GM12873 (cell line): Measurements from ENCODE around the gene TOMT.

Experiments used
- TF ChIP-seq, protein P1 (sequence below): IDR thresholded peaks from 2 replicates; pipeline ENCODE4 v1.5.1; 2012; ENCODE audit warnings: low read depth, mild to moderate bottlenecking, moderate library complexity, low read length, control low read depth; ENCODE audit not compliant: insufficient read depth; ENCODE audit errors: missing control alignments

The TOMT gene

DNA sequence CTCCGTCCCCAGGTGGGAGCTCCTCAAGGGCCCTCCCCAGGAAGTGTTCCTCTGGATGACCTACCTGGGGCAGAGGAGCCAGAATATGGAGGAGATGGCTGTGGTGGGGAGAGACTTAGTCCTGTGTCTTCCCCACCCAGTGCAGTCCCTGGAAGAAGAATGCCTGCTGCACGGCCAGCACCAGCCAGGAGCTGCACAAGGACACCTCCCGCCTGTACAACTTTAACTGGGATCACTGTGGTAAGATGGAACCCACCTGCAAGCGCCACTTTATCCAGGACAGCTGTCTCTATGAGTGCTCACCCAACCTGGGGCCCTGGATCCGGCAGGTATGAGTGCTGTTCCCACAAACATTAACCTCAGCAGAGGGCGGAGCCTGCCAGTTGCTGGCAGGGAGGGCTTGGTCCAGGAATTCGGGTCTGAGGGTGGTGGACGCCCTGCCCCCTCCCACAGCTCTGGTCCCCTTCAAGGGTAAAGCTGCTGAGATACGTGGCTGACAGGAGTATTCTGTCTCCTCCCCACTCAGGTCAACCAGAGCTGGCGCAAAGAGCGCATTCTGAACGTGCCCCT is 33.2 kb downstream of the TOMT start:
- TF ChIP-seq, protein P1, sequence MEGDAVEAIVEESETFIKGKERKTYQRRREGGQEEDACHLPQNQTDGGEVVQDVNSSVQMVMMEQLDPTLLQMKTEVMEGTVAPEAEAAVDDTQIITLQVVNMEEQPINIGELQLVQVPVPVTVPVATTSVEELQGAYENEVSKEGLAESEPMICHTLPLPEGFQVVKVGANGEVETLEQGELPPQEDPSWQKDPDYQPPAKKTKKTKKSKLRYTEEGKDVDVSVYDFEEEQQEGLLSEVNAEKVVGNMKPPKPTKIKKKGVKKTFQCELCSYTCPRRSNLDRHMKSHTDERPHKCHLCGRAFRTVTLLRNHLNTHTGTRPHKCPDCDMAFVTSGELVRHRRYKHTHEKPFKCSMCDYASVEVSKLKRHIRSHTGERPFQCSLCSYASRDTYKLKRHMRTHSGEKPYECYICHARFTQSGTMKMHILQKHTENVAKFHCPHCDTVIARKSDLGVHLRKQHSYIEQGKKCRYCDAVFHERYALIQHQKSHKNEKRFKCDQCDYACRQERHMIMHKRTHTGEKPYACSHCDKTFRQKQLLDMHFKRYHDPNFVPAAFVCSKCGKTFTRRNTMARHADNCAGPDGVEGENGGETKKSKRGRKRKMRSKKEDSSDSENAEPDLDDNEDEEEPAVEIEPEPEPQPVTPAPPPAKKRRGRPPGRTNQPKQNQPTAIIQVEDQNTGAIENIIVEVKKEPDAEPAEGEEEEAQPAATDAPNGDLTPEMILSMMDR: no peak

DNA sequence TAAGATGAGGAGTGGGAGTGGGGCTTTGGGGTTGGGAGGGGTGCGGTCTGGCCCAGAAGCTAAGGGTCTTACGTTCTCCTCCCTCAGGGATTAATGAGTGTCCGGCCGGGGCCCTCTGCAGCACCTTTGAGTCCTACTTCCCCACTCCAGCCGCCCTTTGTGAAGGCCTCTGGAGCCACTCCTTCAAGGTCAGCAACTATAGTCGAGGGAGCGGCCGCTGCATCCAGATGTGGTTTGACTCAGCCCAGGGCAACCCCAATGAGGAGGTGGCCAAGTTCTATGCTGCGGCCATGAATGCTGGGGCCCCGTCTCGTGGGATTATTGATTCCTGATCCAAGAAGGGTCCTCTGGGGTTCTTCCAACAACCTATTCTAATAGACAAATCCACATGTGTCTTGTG is 33.8 kb downstream of the TOMT start:
- TF ChIP-seq, protein P1: no peak

DNA sequence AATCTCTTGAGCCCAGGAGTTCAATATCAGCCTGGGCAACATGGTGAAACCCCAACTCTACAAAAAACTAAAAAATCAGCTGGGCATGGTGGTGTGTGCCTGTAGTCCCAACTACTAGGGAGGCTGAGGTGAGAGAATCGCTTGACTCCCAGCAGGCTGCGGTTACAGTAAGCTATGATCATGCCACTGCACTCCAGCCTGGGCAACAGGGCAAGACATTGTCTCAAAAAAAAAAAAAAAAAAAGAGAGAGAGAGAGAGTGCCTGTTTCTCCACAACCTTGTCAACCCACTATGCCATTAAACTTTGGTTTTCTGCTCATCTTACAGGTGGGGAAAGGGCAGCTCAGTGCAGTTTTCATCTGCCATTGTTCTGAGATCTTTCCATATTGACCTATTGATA is 34.9 kb downstream of the TOMT start:
- TF ChIP-seq, protein P1: no peak

DNA sequence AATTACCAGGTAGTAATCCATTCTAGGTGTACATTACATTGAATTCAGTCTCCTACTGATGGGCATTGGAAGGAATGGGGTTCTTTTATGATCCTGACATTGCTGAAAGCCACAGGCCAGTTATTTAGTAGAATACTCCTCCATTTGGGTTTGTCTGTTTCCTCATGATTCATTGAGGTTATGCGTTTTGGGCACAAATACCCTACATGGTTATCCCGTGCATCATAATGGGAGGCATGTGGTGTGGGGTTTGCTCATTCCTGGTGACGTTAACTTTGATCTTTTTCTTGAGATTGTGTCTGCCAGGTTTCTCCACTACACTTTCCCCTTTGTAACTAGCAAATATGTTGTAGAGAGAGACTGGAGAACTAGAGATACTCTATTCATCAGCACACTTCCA is 35.3 kb downstream of the TOMT start:
- TF ChIP-seq, protein P1: no peak

DNA sequence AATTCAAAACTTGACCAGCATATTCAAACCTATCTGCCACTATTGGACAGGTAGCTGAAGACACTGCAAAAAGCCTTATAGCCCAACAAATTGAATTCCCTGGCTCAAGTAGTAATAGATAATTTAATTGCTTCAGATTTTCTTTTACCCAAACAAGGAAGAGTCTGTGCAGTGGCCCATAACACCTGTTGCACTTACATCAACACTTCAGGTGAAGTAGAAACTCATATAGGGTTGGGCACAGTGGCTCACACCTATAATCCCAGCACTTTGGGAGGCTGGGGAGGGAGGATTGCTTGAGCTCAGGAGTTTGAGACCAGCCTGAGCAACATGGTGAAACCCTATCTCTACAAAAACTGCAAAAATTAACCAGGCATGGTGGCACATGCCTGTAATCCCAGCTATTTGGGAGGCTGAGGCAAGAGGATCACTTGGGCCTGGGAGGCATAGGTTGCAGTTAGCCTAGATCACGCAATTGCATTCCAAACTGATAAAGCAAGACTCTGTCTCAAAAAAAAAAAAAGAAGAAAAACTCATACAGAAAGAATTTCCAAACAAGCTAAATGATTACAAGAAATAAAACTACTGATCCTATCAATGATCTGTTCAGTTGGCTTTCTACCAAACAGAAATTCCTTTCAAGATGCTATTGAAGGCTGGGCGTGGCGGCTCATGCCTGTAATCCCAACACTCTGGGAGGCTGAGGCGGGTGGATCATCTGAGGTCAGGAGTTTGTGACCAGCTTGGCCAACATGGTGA is 39.3 kb downstream of the TOMT start:
- TF ChIP-seq, protein P1: no peak

DNA sequence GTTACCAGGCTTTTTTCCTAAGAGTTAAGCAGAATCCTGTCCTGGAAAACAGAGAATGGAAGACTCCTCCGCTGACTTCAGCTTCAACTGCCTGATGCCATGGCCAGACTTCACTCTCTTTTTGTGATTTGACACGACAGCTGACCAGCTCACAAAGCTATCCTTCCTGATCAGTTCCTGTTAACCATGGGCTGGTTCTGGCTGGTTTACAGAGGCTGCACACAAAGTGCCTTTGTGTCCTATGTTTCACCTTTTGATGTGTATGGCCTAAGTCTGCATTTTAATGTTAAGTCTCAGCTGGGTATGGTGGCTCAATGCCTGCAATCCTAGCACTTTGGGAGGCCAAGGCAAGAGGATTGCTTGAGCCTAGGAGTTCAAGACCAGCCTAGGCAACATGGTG is 40.9 kb downstream of the TOMT start:
- TF ChIP-seq, protein P1: no peak

DNA sequence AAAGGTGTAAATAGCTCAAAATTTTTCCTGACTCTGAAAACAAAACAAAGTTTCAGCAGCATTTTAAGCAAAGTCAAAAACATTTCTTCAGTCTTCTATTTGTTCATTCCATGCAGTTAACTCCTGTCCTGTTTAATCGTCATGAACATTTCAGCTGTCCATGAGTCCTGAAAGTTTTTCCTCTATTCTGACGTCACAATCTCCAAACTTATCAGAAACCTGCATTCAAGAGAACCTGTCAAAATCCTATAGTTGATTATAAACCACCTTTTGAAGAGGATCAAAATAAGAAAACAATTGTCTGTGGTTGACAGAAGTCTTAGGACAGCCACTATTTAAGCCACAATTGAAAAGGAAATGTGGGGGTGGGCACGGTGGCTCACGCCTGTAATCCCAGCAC is 45.2 kb downstream of the TOMT start:
- TF ChIP-seq, protein P1: no peak
